Astrocyte (in vitro differentiated cells and primary cell): ENCODE results near the gene SMAP1. TPM values are rescaled to one million over a fixed set of nuclear protein-coding genes. Genes with fewer than 3 reads are reported as not detected.

ENCODE experiments used
- DNase-seq: peaks from one replicate; pipeline ENCODE4 v3.0.0-alpha.2; 2010; ENCODE audit warnings: low read depth
- FAIRE-seq: peaks from 2 replicates; lab custom pipeline; 2011; peaks lifted over from hg19 to GRCh38; lab: Jason Lieb, UNC
- H2AFZ ChIP-seq: 2 replicates; pipeline ENCODE4 v1.6.0; 2012; ENCODE audit warnings: low read depth, low read length, inconsistent platforms
- H3K27ac ChIP-seq: 2 replicates; pipeline ENCODE4 v1.5.1; 2011; ENCODE audit warnings: low read depth, low read length, inconsistent platforms
- H3K27me3 ChIP-seq: 2 replicates; pipeline ENCODE4 v1.6.0; 2011; ENCODE audit warnings: low read length, inconsistent platforms; ENCODE audit not compliant: insufficient read depth
- H3K36me3 ChIP-seq: 2 replicates; pipeline ENCODE4 v1.5.1; 2011; ENCODE audit warnings: low read length, inconsistent platforms; ENCODE audit not compliant: insufficient read depth
- H3K4me1 ChIP-seq: 2 replicates; pipeline ENCODE4 v1.5.1; 2011; ENCODE audit warnings: low read length, inconsistent platforms; ENCODE audit not compliant: insufficient read depth
- H3K4me2 ChIP-seq: 2 replicates; pipeline ENCODE4 v1.6.0; 2012; ENCODE audit warnings: low read length, inconsistent platforms
- H3K4me3 ChIP-seq: 2 replicates; pipeline ENCODE4 v1.5.1; 2011; ENCODE audit warnings: low read depth, mild to moderate bottlenecking, low read length, inconsistent platforms; ENCODE audit not compliant: insufficient read depth
- H3K79me2 ChIP-seq: 2 replicates; pipeline ENCODE4 v1.6.0; 2012; ENCODE audit warnings: mild to moderate bottlenecking, low read length, inconsistent platforms; ENCODE audit not compliant: insufficient read depth
- H3K9ac ChIP-seq: 2 replicates; pipeline ENCODE4 v1.6.0; 2012; ENCODE audit warnings: mild to moderate bottlenecking, low read length, inconsistent platforms
- H3K9me3 ChIP-seq: 2 replicates; pipeline ENCODE4 v1.5.1; 2012; ENCODE audit warnings: low read depth, mild to moderate bottlenecking, low read length, inconsistent platforms; ENCODE audit not compliant: insufficient read depth
- H4K20me1 ChIP-seq: 2 replicates; pipeline ENCODE4 v1.6.0; 2012; ENCODE audit warnings: low read length, inconsistent platforms; ENCODE audit not compliant: insufficient read depth
- H3K27ac Mint-ChIP-seq: one replicate; pipeline ENCODE4 v1.8.0; 2021; ENCODE audit warnings: mild to moderate bottlenecking, mixed read lengths; ENCODE audit not compliant: unreplicated experiment
- H3K27me3 Mint-ChIP-seq: one replicate; pipeline ENCODE4 v1.8.0; 2021; ENCODE audit warnings: low read depth, mixed read lengths; ENCODE audit not compliant: unreplicated experiment
- H3K36me3 Mint-ChIP-seq: one replicate; pipeline ENCODE4 v1.8.0; 2021; ENCODE audit warnings: low read depth, mixed read lengths; ENCODE audit not compliant: unreplicated experiment
- H3K4me1 Mint-ChIP-seq: one replicate; pipeline ENCODE4 v1.8.0; 2021; ENCODE audit warnings: low read depth, mixed read lengths; ENCODE audit not compliant: unreplicated experiment
- H3K4me3 Mint-ChIP-seq: one replicate; pipeline ENCODE4 v1.8.0; 2021; ENCODE audit warnings: mild to moderate bottlenecking, moderate library complexity, mixed read lengths; ENCODE audit not compliant: unreplicated experiment
- H3K9me3 Mint-ChIP-seq: one replicate; pipeline ENCODE4 v1.8.0; 2021; ENCODE audit warnings: mild to moderate bottlenecking, mixed read lengths; ENCODE audit not compliant: unreplicated experiment
- EZH2 ChIP-seq: IDR thresholded peaks from 2 replicates; pipeline ENCODE4 v1.6.1; 2012; ENCODE audit warnings: mild to moderate bottlenecking, low read length, inconsistent platforms; ENCODE audit not compliant: insufficient read depth
- total RNA-seq: library from RNA; stranded (reverse); gene quantifications from 2 replicates; pipeline ENCODE4 v1.2.1, GENCODE V29; 2021
- TF ChIP-seq, protein P1 (sequence below): IDR thresholded peaks from 2 replicates; pipeline ENCODE4 v1.5.1; 2011; ENCODE audit warnings: low read depth, mild to moderate bottlenecking, inconsistent platforms, low read length, moderate library complexity; ENCODE audit not compliant: insufficient read depth

SMAP1 gene
- total RNA-seq, 1 donor from 2014 or later: 27.3 TPM

DNA sequence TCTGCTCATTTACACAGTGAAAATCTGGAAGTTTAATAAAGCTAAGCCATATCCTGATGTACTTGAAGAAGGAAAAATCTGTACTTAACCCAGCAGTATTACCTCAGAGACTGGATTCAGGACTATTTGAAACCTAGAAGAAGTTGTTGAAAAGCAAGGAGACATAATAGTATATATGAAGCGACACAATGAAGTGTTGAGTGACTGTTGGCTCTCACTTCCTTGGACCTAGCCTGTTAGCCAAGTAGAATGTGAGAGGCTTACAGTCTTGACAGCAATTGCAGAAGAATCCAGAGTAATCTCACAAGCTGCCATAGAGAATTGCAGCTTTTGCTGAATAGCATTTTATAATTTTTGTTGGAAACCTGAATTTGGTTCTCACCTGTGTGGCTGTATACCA lies 26.7 kb downstream of the SMAP1 start:
- TF ChIP-seq EZH2: no peak
- TF ChIP-seq, protein P1, sequence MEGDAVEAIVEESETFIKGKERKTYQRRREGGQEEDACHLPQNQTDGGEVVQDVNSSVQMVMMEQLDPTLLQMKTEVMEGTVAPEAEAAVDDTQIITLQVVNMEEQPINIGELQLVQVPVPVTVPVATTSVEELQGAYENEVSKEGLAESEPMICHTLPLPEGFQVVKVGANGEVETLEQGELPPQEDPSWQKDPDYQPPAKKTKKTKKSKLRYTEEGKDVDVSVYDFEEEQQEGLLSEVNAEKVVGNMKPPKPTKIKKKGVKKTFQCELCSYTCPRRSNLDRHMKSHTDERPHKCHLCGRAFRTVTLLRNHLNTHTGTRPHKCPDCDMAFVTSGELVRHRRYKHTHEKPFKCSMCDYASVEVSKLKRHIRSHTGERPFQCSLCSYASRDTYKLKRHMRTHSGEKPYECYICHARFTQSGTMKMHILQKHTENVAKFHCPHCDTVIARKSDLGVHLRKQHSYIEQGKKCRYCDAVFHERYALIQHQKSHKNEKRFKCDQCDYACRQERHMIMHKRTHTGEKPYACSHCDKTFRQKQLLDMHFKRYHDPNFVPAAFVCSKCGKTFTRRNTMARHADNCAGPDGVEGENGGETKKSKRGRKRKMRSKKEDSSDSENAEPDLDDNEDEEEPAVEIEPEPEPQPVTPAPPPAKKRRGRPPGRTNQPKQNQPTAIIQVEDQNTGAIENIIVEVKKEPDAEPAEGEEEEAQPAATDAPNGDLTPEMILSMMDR: no peak
- Histone ChIP-seq H3K4me2 (no peak overlapping the region), H2AFZ (no peak overlapping the region), H3K27me3 (no peaks in the 10 kb centered on the region), H3K79me2 (peaks cover 45% of the 10 kb centered on the region), H3K27ac (no peak overlapping the region), H3K9ac (no peak overlapping the region), H3K9me3 (no peaks in the 10 kb centered on the region), H3K4me3 (no peak overlapping the region), H4K20me1 (peaks cover 78% of the 10 kb centered on the region), H3K4me1 (no peaks in the 10 kb centered on the region), H3K36me3 (no peaks in the 10 kb centered on the region)
- H3K4me3 Mint-ChIP-seq: no peak overlapping the region
- no peaks in the 10 kb centered on the region for H3K4me1 Mint-ChIP-seq
- no peaks in the 10 kb centered on the region for H3K27me3 Mint-ChIP-seq
- no peak for DNase-seq
- no peak overlapping the region for H3K27ac Mint-ChIP-seq
- H3K9me3 Mint-ChIP-seq: peaks cover 4% of the 10 kb centered on the region
- peak; percentile 9 for FAIRE-seq
- no peaks in the 10 kb centered on the region for H3K36me3 Mint-ChIP-seq

DNA sequence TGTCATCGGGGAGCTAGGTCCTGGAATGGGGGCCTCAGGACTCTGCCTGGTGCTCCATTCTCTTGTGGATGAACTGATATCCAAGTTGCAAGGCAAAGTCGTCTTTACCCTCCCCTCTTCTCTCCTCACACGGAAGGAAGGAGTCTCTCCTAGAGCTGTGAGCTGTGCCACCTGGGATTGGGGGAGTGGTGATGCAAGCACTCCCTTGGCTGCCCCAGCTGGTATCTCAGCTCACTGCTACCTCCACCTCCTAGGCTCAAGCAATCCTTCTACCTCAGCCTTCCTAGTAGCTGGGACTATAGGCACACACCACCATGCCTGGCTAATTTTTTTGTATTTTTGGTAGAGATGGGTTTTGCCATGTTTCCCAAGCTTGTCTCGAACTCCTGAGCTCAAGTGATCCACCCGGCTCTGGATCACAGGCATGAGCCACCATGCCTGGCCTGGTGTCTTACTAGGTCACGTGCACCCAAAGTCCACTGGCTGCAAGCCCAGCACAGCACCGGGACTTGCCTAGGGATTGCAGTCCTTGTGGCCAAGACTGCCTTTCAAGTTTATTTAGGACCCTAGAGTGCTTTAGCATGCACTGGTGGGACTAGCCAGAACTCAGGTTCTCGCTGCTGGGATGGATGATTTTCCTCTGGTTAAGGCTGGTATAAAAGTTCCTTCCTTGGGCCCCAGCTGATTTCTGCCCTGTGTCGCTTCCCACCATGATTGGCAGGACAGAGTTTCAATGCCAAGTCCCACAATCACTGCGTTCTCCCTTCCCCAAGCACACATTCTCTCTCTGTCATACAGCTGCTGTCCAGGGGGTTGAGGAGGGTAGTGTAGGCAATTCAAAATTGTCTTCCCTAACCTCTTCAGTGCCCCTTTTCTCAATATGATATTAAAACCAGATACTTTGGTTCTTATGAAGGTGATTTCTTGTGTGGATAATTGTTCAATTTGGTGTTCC lies 33.5 kb downstream of the SMAP1 start:
- Mint-ChIP-seq H3K27ac (no peak overlapping the region), H3K27me3 (no peaks in the 10 kb centered on the region), H3K36me3 (peaks cover 8% of the 10 kb centered on the region), H3K9me3 (peaks cover 10% of the 10 kb centered on the region), H3K4me1 (no peaks in the 10 kb centered on the region), H3K4me3 (no peak overlapping the region)
- H3K4me1 ChIP-seq: no peaks in the 10 kb centered on the region
- no peak overlapping the region for H3K9ac ChIP-seq
- no peak overlapping the region for H3K4me3 ChIP-seq
- H4K20me1 ChIP-seq: peaks cover 92% of the 10 kb centered on the region
- no peaks in the 10 kb centered on the region for H3K9me3 ChIP-seq
- H3K27ac ChIP-seq: no peak overlapping the region
- H3K79me2 ChIP-seq: peaks cover 28% of the 10 kb centered on the region
- no peak for TF ChIP-seq EZH2
- TF ChIP-seq, protein P1: no peak
- no peaks in the 10 kb centered on the region for H3K36me3 ChIP-seq
- H3K4me2 ChIP-seq: no peak overlapping the region
- no peak overlapping the region for H2AFZ ChIP-seq
- H3K27me3 ChIP-seq: no peaks in the 10 kb centered on the region
- DNase-seq (no peak), FAIRE-seq (no peak)

DNA sequence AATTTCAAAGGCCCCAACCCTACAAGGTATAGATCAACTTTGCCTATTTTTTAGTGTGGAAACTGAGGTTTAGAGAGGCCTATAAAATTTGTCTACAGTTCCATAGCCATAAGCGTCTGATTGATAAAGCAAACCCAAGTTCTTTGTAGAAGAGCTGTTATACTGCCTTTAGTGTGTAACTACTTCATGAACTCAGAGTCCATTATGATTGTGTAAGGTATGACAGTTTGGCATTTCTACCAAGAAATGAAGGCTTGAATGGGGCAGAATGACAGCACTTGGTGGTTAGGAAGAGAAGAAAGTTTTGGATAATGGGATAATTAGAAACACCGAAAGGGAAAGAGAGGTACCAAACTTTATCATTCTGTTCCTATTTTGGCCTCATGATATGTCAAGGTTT lies 38.1 kb downstream of the SMAP1 start:
- DNase-seq (no peak), FAIRE-seq (no peak)
- H3K9ac ChIP-seq: no peak overlapping the region
- Mint-ChIP-seq H3K27ac (no peak overlapping the region), H3K27me3 (no peaks in the 10 kb centered on the region), H3K4me3 (no peak overlapping the region), H3K4me1 (no peaks in the 10 kb centered on the region), H3K36me3 (peaks cover 3% of the 10 kb centered on the region), H3K9me3 (peaks cover 4% of the 10 kb centered on the region)
- no peak overlapping the region for H3K4me3 ChIP-seq
- peaks cover 15% of the 10 kb centered on the region for H3K79me2 ChIP-seq
- no peak overlapping the region for H2AFZ ChIP-seq
- no peaks in the 10 kb centered on the region for H3K4me1 ChIP-seq
- no peak overlapping the region for H3K4me2 ChIP-seq
- TF ChIP-seq EZH2: no peak
- TF ChIP-seq, protein P1: no peak
- H3K27me3 ChIP-seq: no peaks in the 10 kb centered on the region
- H3K9me3 ChIP-seq: no peaks in the 10 kb centered on the region
- peaks cover 73% of the 10 kb centered on the region for H4K20me1 ChIP-seq
- H3K36me3 ChIP-seq: no peaks in the 10 kb centered on the region
- H3K27ac ChIP-seq: no peak overlapping the region
